ENCODE results near the gene RASA1.
A peak's percentile ranks its signal among the peaks of the same experiment; 100 is the strongest.
"Not testable (repeated sequence)": the region's sequence is repeated elsewhere in the genome, so short reads cannot be mapped to it uniquely, and the experiment has no call there.

The RASA1 gene

GRCh38 chr5:87267574-87268125 lies at the start of gene RASA1:
TSS of gene RASA1 (plus strand) at chr5:87267883. CDS start at chr5:87268452, 569 bp downstream.
- DNase-seq (ENCODE audit: low read depth): peak; percentile 87

- DNase-seq (ENCODE audit: low read depth): peak; percentile 64
These were observed 37.9 kb upstream of the RASA1 start for GRCh38 chr5:87229780-87230179.

DNA sequence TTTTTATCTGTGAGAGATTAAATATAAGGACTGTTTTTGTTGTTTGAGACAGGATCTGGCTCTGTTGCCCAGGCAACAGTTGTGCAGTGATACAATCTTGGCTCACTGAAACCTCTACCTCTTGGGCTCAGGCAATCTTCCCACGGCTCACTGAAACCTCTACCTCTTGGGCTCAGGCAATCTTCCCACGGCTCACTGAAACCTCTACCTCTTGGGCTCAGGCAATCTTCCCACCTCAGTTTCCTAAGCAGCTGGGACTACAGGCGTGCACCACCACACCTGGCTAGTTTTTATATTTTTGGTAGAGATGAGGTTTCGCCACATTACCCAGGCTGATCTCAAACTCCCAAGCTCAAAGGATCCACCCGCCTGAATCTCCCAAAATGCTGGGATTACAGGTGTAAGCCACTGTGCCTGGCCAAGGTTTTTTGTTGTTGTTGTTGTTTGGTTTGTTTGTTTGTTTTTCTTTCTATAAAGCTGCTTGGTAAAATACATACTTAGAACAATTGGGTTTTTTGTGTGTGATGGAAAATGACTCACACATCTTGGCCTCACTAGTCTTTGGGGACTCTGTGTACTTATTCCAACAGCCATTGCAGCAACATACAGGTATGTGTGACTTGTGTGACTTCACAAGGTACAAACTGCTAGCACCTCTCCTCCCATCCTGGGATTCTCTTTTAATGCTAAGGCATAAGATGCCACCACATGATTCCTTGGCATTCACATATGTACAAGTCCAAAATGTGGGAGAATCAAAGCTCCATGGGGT lies 36.5 kb upstream of the RASA1 start:
- peak; percentile 51 for DNase-seq (ENCODE audit: low read depth)

- DNase-seq (ENCODE audit: low read depth): no peak
These were observed 34.5 kb upstream of the RASA1 start for GRCh38 chr5:87233143-87233542.

DNA sequence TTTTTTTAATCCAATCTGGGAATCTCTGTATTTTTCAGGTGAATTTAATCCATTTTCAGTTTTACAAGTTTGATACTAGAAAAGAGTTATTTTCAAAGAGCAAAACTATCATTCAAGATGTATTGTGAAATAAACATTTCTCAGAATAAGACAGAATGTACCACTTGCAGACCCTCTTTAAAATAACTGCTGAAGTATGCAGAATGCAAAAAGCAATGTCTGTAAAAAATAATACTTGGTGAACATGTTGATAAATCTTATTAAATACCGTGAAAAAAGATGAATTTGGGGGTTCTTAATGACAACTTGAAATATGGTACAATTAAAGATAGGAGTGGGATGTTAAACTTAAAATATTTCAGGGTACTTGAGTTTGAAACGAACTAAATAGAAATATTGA lies 26.1 kb upstream of the RASA1 start:
- DNase-seq (ENCODE audit: low read depth): no peak

GRCh38 chr5:87242242-87242641 lies 25.4 kb upstream of the RASA1 start:
- no peak for DNase-seq (ENCODE audit: low read depth)

DNA sequence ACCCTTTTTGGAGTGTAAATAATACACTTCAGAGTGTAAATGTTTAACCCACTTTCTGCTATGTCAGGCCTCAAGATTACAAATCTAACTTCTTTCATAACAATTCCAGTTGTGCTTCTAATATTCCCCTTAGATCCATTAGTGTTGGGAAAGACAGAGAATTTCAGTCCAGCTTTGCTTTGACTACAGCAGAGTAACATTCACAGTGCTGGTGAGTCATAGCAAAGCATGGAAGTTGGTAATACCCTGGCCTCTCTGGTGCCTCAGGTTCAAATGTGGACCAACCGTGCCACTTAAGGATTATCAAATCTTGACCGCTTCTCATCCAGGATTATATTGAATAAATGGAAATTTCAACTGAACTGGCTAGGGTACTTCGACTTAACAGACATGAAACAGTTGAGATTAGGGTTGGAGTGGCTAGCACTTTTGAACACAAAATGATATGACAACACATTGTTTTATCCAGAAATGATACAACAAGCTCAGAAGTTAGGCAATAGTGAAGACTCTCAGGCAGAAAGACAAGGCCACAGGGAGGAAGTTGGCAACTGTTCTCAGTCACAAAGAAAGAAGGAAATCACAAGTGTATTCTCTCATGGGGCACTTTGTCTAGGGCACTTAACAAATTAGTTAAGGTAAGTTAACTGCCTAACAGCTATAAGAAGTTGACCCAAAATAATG lies 24.4 kb upstream of the RASA1 start:
- peak; percentile 90 for DNase-seq (ENCODE audit: low read depth)

DNA sequence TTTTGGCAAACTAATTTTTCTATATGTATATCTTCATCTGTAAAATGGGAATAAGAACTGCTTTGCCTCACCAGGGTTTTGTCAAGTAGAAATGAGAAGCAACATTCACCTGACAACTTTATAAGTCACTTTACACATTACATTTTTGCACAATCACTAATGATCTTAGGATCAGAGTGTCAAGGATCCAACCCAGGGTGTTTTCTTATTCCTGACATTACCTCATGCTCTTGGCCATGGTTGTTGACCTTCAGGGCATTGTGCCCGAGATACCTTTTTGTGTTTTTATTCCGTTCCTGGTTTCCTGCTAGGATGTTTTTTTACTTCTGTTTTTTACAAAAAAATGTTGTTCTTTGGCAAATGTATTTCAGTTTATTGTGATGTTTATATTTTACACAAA lies 22.2 kb upstream of the RASA1 start:
- DNase-seq (ENCODE audit: low read depth): no peak

DNA sequence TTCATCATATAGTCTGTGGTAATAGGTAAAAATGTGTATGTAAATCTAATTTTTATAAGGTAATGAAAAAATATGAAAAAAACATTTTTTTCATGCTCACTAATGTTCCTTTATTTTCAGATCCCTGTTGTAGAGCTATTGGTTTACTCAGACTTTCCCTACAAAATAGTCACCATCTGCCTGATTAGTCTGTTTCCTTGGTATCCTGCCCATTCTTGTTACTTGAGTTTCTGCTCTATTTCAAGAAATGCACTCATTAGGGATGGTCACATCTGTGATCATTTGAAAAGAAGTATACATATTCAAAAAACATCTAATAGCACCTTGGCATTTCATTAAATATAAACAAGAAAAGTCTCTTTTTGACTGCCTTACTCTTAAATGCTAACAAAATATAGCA lies 21.6 kb upstream of the RASA1 start:
- DNase-seq (ENCODE audit: low read depth): no peak

- no peak for DNase-seq (ENCODE audit: low read depth)
These were observed 15.4 kb upstream of the RASA1 start for GRCh38 chr5:87252283-87252605.

- no peak for DNase-seq (ENCODE audit: low read depth)
These were observed 13.6 kb upstream of the RASA1 start for GRCh38 chr5:87254035-87254434.

- DNase-seq (ENCODE audit: low read depth): no peak
These were observed 9.2 kb upstream of the RASA1 start for GRCh38 chr5:87258507-87258906.

- no peak for DNase-seq (ENCODE audit: low read depth)
These were observed 7.0 kb upstream of the RASA1 start for GRCh38 chr5:87260604-87261192.

DNA sequence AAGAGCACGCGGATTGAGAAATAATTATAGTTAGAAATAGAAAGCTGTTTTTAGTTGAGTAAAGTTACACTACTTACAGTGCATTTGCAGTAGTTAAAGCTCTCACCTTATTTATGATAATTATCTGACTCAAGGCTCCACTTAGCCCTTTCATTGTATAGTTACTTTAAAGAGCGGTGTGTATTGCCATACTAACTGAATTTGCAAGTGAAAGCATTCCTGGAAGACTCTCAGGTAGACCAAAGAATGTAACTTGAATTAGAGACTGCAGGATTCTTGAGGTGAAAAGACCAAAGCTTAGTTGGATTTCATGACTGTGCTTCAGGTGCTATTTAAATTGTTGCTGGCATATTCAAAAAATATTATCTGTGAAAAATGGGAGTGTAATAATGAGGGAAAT lies 4.2 kb upstream of the RASA1 start:
- no peak for DNase-seq (ENCODE audit: low read depth)

- no peak for DNase-seq (ENCODE audit: low read depth)
These were observed 639 bp upstream of the RASA1 start for GRCh38 chr5:87266914-87267573.

DNA sequence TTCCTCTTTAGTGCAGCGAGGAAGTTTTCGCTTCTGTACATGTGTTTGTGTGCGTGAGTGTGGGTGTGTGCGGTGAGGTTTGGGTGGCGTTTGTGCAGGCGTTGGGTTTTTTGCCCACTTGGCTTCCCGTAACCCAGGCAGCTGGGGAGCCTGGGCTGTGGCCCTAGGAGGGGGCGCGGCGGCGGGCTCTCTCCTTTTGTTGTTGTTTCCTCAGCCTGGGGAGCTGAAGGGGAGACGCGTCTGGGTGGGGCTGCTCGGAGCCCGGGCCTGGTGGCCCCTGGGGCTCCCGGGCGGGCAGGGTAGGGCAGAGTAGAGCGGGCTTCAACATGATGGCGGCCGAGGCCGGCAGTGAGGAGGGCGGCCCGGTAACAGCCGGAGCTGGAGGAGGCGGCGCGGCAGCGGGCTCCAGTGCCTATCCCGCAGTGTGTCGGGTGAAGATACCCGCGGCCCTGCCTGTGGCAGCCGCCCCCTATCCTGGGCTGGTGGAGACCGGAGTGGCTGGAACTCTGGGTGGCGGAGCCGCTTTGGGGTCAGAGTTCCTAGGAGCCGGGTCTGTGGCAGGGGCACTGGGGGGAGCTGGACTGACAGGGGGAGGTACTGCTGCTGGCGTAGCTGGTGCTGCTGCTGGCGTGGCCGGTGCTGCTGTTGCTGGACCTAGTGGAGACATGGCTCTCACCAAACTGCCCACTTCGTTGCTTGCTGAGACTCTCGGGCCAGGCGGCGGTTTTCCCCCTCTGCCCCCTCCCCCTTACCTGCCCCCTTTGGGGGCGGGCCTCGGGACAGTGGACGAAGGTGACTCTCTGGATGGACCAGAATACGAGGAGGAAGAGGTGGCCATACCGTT lies 665 bp downstream of the RASA1 start:
- DNase-seq (ENCODE audit: low read depth): peak; percentile 69

- no peak for DNase-seq (ENCODE audit: low read depth)
These were observed 1.3 kb downstream of the RASA1 start for GRCh38 chr5:87268970-87269377.

- not testable (repeated sequence) for DNase-seq (ENCODE audit: low read depth)
These were observed 3.2 kb downstream of the RASA1 start for GRCh38 chr5:87270888-87271287.

DNA sequence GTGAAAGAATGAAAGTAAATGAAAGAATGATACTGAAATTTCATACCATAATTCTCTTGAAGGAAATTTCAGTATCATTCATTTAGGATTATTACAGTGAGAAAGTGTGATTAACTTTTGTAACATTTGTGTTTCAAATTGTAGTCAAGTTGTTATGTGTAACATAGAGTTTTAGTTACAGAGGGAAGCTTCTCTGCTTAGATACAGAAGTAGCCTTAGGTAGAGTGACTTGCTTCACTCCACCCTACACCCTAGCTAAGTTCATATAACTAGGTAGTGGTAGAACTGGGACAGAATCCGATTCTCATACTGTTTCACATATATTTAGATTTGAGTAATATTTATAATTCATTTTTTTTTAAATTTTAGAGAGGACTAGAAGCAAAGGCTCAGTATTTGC lies 9.0 kb downstream of the RASA1 start:
- DNase-seq (ENCODE audit: low read depth): no peak

DNA sequence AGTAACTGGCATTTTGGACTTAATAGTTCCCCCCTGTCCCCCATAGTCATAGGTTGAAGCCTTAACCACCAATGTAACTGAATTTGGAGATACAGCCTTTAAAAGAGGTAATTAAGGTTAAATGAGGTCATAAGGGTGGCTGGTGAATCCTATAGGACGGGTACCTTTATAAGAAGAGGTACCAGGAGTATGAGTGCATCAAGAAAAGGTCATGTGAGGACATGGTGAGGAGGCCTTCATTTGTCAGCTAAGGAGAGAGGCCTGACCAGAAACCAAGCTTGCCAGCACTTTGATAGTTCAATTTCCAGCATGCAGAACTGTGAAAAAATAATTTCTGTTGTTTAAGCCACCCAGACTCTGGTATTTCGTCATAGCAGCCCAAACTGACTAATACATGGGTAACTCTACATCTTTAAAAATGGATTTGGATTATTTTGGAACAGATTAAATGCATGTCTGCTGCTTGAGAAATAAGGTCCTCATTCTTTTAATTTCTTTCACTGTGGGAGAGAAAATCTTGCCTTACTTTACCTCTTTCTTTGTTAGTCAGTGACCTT lies 9.7 kb downstream of the RASA1 start:
- peak; percentile 42 for DNase-seq (ENCODE audit: low read depth)

GRCh38 chr5:87278590-87279100 lies 11.0 kb downstream of the RASA1 start:
- DNase-seq (ENCODE audit: low read depth): no peak

Data from iris pigment epithelial cell (primary cell).